H9 (cell line): Measurements from ENCODE around the gene TBL1X. TPM values are rescaled to one million over a fixed set of nuclear protein-coding genes. Genes with fewer than 3 reads are reported as not detected.

Source experiments
- DNase-seq: peaks from one replicate; pipeline ENCODE4 v3.0.0-alpha.2; 2017
- H2AFZ ChIP-seq: one replicate; pipeline ENCODE4 v1.6.1; 2013; ENCODE audit warnings: mild to moderate bottlenecking, low read length, control low read depth, moderate library complexity
- H2AK5ac ChIP-seq: 2 replicates; pipeline ENCODE4 v1.6.1; 2013; ENCODE audit warnings: low read length, control low read depth, mixed read lengths; ENCODE audit not compliant: insufficient read length
- H2BK120ac ChIP-seq: one replicate; pipeline ENCODE4 v1.6.1; 2013; ENCODE audit warnings: low read depth, mild to moderate bottlenecking, low read length, control low read depth, inconsistent platforms; ENCODE audit not compliant: poor library complexity, severe bottlenecking
- H2BK12ac ChIP-seq: 2 replicates; pipeline ENCODE4 v1.6.1; 2013; ENCODE audit warnings: low read length, control low read depth, mixed read lengths, low read depth; ENCODE audit not compliant: insufficient read length
- H2BK15ac ChIP-seq: 2 replicates; pipeline ENCODE4 v1.6.1; 2013; ENCODE audit warnings: low read depth, low read length, control low read depth
- H2BK20ac ChIP-seq: one replicate; pipeline ENCODE4 v1.6.1; 2013; ENCODE audit warnings: low read depth, mild to moderate bottlenecking, low read length, control low read depth, inconsistent platforms; ENCODE audit not compliant: poor library complexity, severe bottlenecking
- H2BK5ac ChIP-seq: 2 replicates; pipeline ENCODE4 v1.6.1; 2013; ENCODE audit warnings: low read length, control low read depth, mixed read lengths; ENCODE audit not compliant: insufficient read length
- H3K14ac ChIP-seq: 2 replicates; pipeline ENCODE4 v1.6.1; 2013; ENCODE audit warnings: low read length, control low read depth; ENCODE audit not compliant: insufficient read depth
- H3K18ac ChIP-seq: 2 replicates; pipeline ENCODE4 v1.6.1; 2013; ENCODE audit warnings: low read depth, mild to moderate bottlenecking, mixed read lengths, low read length, control low read depth; ENCODE audit not compliant: insufficient read length
- H3K23ac ChIP-seq: 2 replicates; pipeline ENCODE4 v1.6.1; 2013; ENCODE audit warnings: low read length, control low read depth, mixed read lengths, low read depth; ENCODE audit not compliant: insufficient read length
- H3K23me2 ChIP-seq: 2 replicates; pipeline ENCODE4 v1.6.1; 2013; ENCODE audit warnings: low read depth, mild to moderate bottlenecking, mixed read lengths, low read length, control low read depth; ENCODE audit not compliant: insufficient read length, poor library complexity, severe bottlenecking
- H3K27ac ChIP-seq: 2 replicates; pipeline ENCODE4 v1.5.1; 2013; ENCODE audit warnings: low read length, control low read depth, mixed read lengths, low read depth; ENCODE audit not compliant: insufficient read length
- H3K27me3 ChIP-seq: 2 replicates; pipeline ENCODE4 v1.6.1; 2013; ENCODE audit warnings: low read length, control low read depth, inconsistent platforms; ENCODE audit not compliant: insufficient read depth
- H3K4ac ChIP-seq: 2 replicates; pipeline ENCODE4 v1.6.1; 2013; ENCODE audit warnings: low read depth, mild to moderate bottlenecking, control low read depth, inconsistent platforms, low read length, moderate library complexity
- H3K4me1 ChIP-seq: 2 replicates; pipeline ENCODE4 v1.6.1; 2013; ENCODE audit warnings: low read length, control low read depth, inconsistent platforms; ENCODE audit not compliant: insufficient read depth
- H3K4me2 ChIP-seq: 2 replicates; pipeline ENCODE4 v1.6.1; 2013; ENCODE audit warnings: low read length, control low read depth, mixed read lengths; ENCODE audit not compliant: insufficient read length, insufficient read depth
- H3K56ac ChIP-seq: 2 replicates; pipeline ENCODE4 v1.6.1; 2013; ENCODE audit warnings: low read depth, mild to moderate bottlenecking, mixed read lengths, low read length, control low read depth; ENCODE audit not compliant: insufficient read length
- H3K79me1 ChIP-seq: 2 replicates; pipeline ENCODE4 v1.6.1; 2013; ENCODE audit warnings: low read depth, mild to moderate bottlenecking, moderate library complexity, low read length, control low read depth, inconsistent platforms; ENCODE audit not compliant: insufficient read depth, poor library complexity, severe bottlenecking
- H3K79me2 ChIP-seq: 2 replicates; pipeline ENCODE4 v1.6.1; 2013; ENCODE audit warnings: low read length, control low read depth, inconsistent platforms; ENCODE audit not compliant: insufficient read depth
- H3K9ac ChIP-seq: 2 replicates; pipeline ENCODE4 v1.6.1; 2013; ENCODE audit warnings: low read length, control low read depth, mixed read lengths; ENCODE audit not compliant: insufficient read length; ENCODE audit errors: extremely low read depth
- H3K9me3 ChIP-seq: one replicate; pipeline ENCODE4 v1.6.1; 2013; ENCODE audit warnings: low read depth, low read length, inconsistent platforms; ENCODE audit not compliant: control insufficient read depth
- H3T11ph ChIP-seq: one replicate; pipeline ENCODE4 v1.6.1; 2013; ENCODE audit warnings: mild to moderate bottlenecking, low read length, control low read depth, inconsistent platforms
- H4K20me1 ChIP-seq: one replicate; pipeline ENCODE4 v1.6.1; 2013; ENCODE audit not compliant: control insufficient read depth, insufficient read length, insufficient read depth
- H4K5ac ChIP-seq: 2 replicates; pipeline ENCODE4 v1.6.1; 2013; ENCODE audit warnings: low read depth, mild to moderate bottlenecking, mixed read lengths, low read length, control low read depth; ENCODE audit not compliant: insufficient read length
- H4K8ac ChIP-seq: replicated peaks from 2 replicates; pipeline ENCODE4 v1.6.1; 2013; ENCODE audit warnings: low read length, control low read depth, mixed read lengths, low read depth; ENCODE audit not compliant: insufficient read length
- H4K91ac ChIP-seq: 2 replicates; pipeline ENCODE4 v1.6.1; 2013; ENCODE audit warnings: low read depth, mild to moderate bottlenecking, moderate library complexity, mixed read lengths, low read length, control low read depth; ENCODE audit not compliant: insufficient read length
- H3K27ac Mint-ChIP-seq, 3 experiments: 2 replicates in 2 of 3; 3 replicates in 1 of 3; pipeline ENCODE4 v1.8.0; 2020 to 2021; ENCODE audit warnings: mixed read lengths in 3 of 3, mild to moderate bottlenecking in 1 of 3, moderate library complexity in 1 of 3
- H3K27me3 Mint-ChIP-seq: 2 replicates; pipeline ENCODE4 v1.8.0; 2021; ENCODE audit warnings: low read depth, mild to moderate bottlenecking, moderate library complexity, mixed read lengths
- H3K36me3 Mint-ChIP-seq, 3 experiments: 2 replicates in 2 of 3; 3 replicates in 1 of 3; pipeline ENCODE4 v1.8.0; 2020 to 2021; ENCODE audit warnings: low read depth in 3 of 3, mixed read lengths in 3 of 3; ENCODE audit not compliant: insufficient read depth in 1 of 3
- H3K4me1 Mint-ChIP-seq, 2 experiments: 2 replicates each; pipeline ENCODE4 v1.8.0; 2020; ENCODE audit warnings: mixed read lengths in 2 of 2
- H3K4me3 Mint-ChIP-seq, 2 experiments: 2 replicates in 1 of 2; 3 replicates in 1 of 2; pipeline ENCODE4 v1.8.0; 2020 to 2021; ENCODE audit warnings: mild to moderate bottlenecking in 2 of 2, mixed read lengths in 2 of 2, moderate library complexity in 1 of 2
- H3K9me3 Mint-ChIP-seq, 2 experiments: 2 replicates in 1 of 2; 3 replicates in 1 of 2; pipeline ENCODE4 v1.8.0; 2020; ENCODE audit warnings: mild to moderate bottlenecking in 2 of 2, mixed read lengths in 2 of 2, moderate library complexity in 1 of 2
- CTCF ChIP-seq: fragments of 200-600 bp; sonication (generic); conservative IDR thresholded peaks from 3 replicates; pipeline ENCODE4 v1.8.0; 2021; ENCODE audit warnings: antibody characterized with exemption, mild to moderate bottlenecking
- WGBS: extraction: QIAGEN DNeasy Blood & Tissue Kit; methylation state at CpG from one replicate; pipeline ENCODE4 v1.1.7; 2013; ENCODE audit warnings: missing lambda C conversion rate, low lambda C conversion rate, mixed read lengths; ENCODE audit not compliant: insufficient read length; ENCODE audit errors: extremely low coverage; 5-methylcytosine and 5-hydroxymethylcytosine counted together
- total RNA-seq: library from RNA; stranded (reverse); gene quantifications from 2 replicates; pipeline ENCODE4 v1.2.1, GENCODE V29; 2021

The TBL1X gene
- total RNA-seq, 1 experiment from 2014 or later = 24.1 TPM

DNA sequence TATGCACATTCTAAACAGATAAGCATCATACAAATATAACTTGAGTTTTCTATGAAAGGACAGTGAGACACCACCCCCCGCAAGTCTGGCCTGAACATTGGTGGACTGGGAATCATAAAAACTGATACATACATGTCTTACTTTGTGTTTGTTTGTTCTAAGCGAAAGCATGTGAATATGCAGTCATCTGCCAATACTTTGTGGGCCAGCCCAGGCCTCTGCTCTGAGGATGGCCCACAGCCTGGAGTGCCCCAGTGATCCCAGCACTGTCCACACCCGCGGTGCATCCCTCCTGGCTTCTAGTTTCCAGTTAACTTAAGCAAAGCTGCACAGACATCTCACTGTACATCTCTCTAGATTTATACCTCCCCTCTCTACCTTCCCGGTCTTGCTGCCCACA lies 154.3 kb downstream of the TBL1X start:
- no peak for TF ChIP-seq CTCF
- no CpG with 5 or more reads among the region's 5 CpGs for WGBS

More for the DNA sequence above, 154.3 kb downstream of the TBL1X start:
- no peak overlapping the region for H3K27ac ChIP-seq
- H2BK20ac ChIP-seq = no peak overlapping the region
- no peak overlapping the region for H2BK120ac ChIP-seq
- no peak overlapping the region for H2AFZ ChIP-seq
- no peak overlapping the region for H2BK12ac ChIP-seq
- no peaks in the 10 kb centered on the region for H3K9me3 ChIP-seq
- H3K56ac ChIP-seq = no peak overlapping the region
- peaks cover 17 to 24% of the 10 kb centered on the region in 2 experiments for H3K4me1 Mint-ChIP-seq
- peaks cover 8 to 24% (median 17%) of the 10 kb centered on the region in 3 experiments for H3K36me3 Mint-ChIP-seq
- peaks cover 2% of the 10 kb centered on the region; the same call in 1 of the 2 replicates for H3K4me1 ChIP-seq
- H3K27me3 ChIP-seq = no peaks in the 10 kb centered on the region
- no peak overlapping the region for H3K18ac ChIP-seq
- no peaks in the 10 kb centered on the region for H4K20me1 ChIP-seq
- no peak overlapping the region for H3T11ph ChIP-seq
- H3K9ac ChIP-seq = no peak overlapping the region
- H2BK5ac ChIP-seq = no peak overlapping the region
- H3K23me2 ChIP-seq = no peaks in the 10 kb centered on the region
- no peak overlapping the region for H3K4me3 Mint-ChIP-seq
- H3K9me3 Mint-ChIP-seq = peaks cover 4 to 43% of the 10 kb centered on the region in 2 experiments
- no peak overlapping the region for H3K23ac ChIP-seq
- no peak overlapping the region for H4K91ac ChIP-seq
- no peaks in the 10 kb centered on the region for H3K79me2 ChIP-seq
- no peak overlapping the region for H4K5ac ChIP-seq
- H3K27me3 Mint-ChIP-seq = no peaks in the 10 kb centered on the region
- no peak for DNase-seq
- no peak overlapping the region for H3K27ac Mint-ChIP-seq
- H4K8ac ChIP-seq = no peak overlapping the region
- H3K79me1 ChIP-seq = no peaks in the 10 kb centered on the region
- no peak overlapping the region for H3K14ac ChIP-seq
- H3K4ac ChIP-seq = no peak overlapping the region
- H2AK5ac ChIP-seq = no peak overlapping the region
- no peak overlapping the region for H3K4me2 ChIP-seq
- H2BK15ac ChIP-seq = no peak overlapping the region
